Memory B cell (primary cell): ENCODE data around the gene AP3B1.

Experiments
- ATAC-seq: fragments of 150-1000 bp; cut with Tn5 transposase; 2 replicates; pipeline ENCODE4 v1.10.0; 2021; ENCODE audit warnings: low read depth, mild to moderate bottlenecking, moderate library complexity
- DNase-seq, 2 donors: peaks; one replicate each; pipeline ENCODE4 v3.0.0; 2022; ENCODE audit warnings: low spot score in 2 of 2
- H3K27ac Mint-ChIP-seq: one replicate; pipeline ENCODE4 v1.8.0; 2022; ENCODE audit warnings: mild to moderate bottlenecking, moderate library complexity, mixed read lengths
- H3K27me3 Mint-ChIP-seq: one replicate; pipeline ENCODE4 v1.8.0; 2022; ENCODE audit warnings: mixed read lengths
- H3K36me3 Mint-ChIP-seq: one replicate; pipeline ENCODE4 v1.8.0; 2022; ENCODE audit warnings: mild to moderate bottlenecking, mixed read lengths
- H3K4me1 Mint-ChIP-seq: one replicate; pipeline ENCODE4 v1.8.0; 2022; ENCODE audit warnings: mixed read lengths
- H3K4me3 Mint-ChIP-seq: one replicate; pipeline ENCODE4 v1.8.0; 2022; ENCODE audit warnings: mild to moderate bottlenecking, moderate library complexity, mixed read lengths
- H3K9me3 Mint-ChIP-seq: one replicate; pipeline ENCODE4 v1.8.0; 2022; ENCODE audit warnings: mixed read lengths

AP3B1 gene

DNA sequence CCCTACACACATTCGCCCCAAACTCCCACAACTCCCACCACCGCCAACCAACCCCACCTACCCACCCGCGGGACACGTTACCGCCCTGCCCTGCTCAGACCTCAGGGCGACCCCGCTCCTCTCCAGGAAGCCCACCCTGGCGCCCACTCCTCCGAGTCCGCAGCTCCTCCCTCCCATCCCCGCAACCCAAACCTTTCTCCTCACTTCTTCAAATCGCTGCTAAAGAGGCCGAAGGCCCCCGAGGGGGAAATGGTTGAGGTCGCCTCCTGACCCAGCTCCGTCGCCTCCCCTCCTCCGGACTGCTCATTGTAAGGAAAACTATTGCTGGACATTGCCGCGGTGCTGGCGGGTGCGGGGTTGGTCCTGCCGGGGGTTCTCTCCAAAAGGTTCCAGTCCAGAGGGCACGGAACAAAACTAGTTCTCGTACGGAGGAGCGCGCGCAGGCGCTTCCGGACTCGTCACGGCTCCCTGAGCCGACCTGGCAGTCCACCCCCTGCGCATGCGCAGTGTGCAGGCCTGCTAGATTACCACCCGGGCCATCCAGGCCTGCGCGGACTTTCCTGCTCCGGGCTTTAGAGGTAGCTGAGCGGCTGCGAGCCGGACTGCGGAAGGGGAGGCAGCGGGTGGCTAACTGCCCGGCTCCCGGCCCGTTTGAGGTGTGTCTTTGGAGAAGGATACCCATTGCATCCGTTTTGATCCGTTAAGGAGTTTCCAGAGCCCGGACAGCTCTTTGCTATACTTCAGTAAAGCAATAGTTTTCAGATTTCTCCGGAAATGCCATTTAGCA lies at the start of gene AP3B1:
AP3B1 (minus strand) TSS at position 451 of the 787 bp plus-strand sequence; CDS start at position 332, 119 bp downstream.
- peak; percentile 94 to 95 for DNase-seq
- Mint-ChIP-seq H3K4me3 (peak within 1 kb of the TSS; percentile 95), H3K4me1 (peaks cover 25% of the 10 kb centered on the region), H3K9me3 (no peaks in the 10 kb centered on the region), H3K27ac (peak within 1 kb of the TSS; percentile 99), H3K27me3 (no peaks in the 10 kb centered on the region), H3K36me3 (peaks cover 2% of the 10 kb centered on the region)
- peak; percentile 91 for ATAC-seq

- DNase-seq = no peak
Observed at GRCh38 chr5:78341440-78341839, 46.9 kb upstream of the AP3B1 start.

DNA sequence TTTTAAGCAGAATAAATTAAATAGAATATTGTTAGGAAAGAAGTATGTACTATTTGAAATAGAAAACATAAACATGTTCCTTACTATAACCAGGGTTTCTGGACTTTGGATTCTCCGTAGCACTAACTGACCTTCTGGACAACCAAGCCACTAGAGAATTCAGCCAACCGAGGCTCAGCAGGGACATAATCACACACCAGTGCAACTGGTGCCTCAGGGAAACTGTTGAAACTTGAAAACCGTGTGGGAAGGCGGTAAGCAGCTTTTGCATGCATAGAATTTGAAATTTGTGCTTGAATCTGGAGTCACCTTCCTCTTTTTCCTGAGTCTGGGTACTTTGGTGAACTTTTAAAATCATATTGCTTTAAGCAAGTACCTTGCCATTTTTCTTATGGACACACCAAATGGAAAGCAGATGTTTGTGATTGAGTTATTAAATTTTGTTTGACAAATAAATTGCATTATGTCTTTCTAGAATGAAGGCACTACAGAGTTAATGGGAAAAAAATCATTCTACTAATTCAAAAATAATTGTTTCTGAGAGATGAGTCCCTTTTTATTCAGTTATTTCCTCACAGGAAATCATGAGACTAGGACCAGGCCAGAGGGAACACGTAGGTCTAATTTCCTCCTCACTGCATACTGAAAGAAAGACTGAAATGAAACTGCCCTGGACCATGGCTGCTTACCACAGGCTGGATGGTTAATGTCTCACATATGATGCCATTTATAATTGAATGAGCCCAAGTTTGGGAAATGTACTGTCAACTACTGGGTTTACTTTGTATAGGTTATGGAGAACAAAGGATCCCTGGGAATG lies 45.3 kb upstream of the AP3B1 start:
- peaks cover 9% of the 10 kb centered on the region for H3K9me3 Mint-ChIP-seq
- H3K4me1 Mint-ChIP-seq = no peaks in the 10 kb centered on the region
- H3K4me3 Mint-ChIP-seq = no peak overlapping the region
- H3K27ac Mint-ChIP-seq = no peak overlapping the region
- H3K27me3 Mint-ChIP-seq = no peaks in the 10 kb centered on the region
- ATAC-seq (no peak), DNase-seq (no peak)
- H3K36me3 Mint-ChIP-seq = peaks cover 9% of the 10 kb centered on the region

More at GRCh38 chr5:78341440-78341839, 46.9 kb upstream of the AP3B1 start:
- H3K4me3 Mint-ChIP-seq = no peak overlapping the region
- peaks cover 9% of the 10 kb centered on the region for H3K9me3 Mint-ChIP-seq
- H3K27ac Mint-ChIP-seq = no peak overlapping the region
- ATAC-seq = no peak
- H3K36me3 Mint-ChIP-seq = peaks cover 9% of the 10 kb centered on the region
- no peaks in the 10 kb centered on the region for H3K4me1 Mint-ChIP-seq
- no peaks in the 10 kb centered on the region for H3K27me3 Mint-ChIP-seq

DNA sequence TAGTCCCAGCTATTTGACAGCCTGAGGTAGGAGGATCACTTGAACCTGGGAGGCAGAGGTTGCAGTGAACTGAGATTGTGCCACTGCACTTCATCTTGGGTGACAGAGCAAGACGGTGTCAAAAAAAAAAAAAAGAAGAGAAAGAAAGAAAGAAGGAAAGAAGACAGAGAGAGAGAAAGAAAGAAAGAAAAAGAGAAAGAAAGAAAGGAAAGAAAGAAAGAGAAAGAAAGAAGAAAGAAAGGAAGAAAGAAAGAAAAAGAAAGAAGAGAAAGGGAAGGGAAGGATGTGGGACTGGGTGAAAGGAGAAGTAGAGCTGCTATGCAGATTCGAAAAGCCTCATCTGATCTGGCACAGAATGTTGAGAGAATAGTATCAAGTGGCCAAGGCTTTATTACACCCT lies 42.2 kb upstream of the AP3B1 start:
- no peak for ATAC-seq
- H3K4me3 Mint-ChIP-seq = no peak overlapping the region
- H3K27me3 Mint-ChIP-seq = peaks cover under 1% of the 10 kb centered on the region
- no peak for DNase-seq
- peaks cover 9% of the 10 kb centered on the region for H3K9me3 Mint-ChIP-seq
- H3K27ac Mint-ChIP-seq = no peak overlapping the region
- no peaks in the 10 kb centered on the region for H3K4me1 Mint-ChIP-seq
- H3K36me3 Mint-ChIP-seq = peaks cover 9% of the 10 kb centered on the region

- no peak for ATAC-seq
- Mint-ChIP-seq H3K27ac (no peak overlapping the region), H3K27me3 (peaks cover 4% of the 10 kb centered on the region), H3K9me3 (peaks cover 9% of the 10 kb centered on the region), H3K4me1 (no peaks in the 10 kb centered on the region), H3K4me3 (no peak overlapping the region), H3K36me3 (peaks cover 9% of the 10 kb centered on the region)
- DNase-seq = no peak
Observed at GRCh38 chr5:78335976-78336375, 41.5 kb upstream of the AP3B1 start.

DNA sequence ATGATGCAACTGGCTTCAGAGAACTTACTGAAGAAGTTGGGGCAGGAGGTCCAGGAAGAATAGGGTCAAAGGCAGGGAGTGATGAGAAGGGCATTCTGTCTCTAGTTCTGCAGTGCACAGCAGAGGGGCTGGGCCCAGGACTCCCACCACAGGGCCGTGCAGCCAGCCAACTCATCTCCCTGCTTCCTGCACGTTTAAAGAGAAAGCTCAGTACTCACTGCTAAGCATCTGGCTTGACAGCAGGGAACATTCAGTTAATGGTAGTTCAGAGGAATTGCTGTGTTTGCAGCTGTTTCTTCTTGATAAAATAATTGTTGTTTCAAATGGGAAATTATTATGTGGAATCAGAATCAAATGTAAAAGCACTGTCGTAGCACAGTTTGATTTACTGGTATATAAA lies 40.3 kb upstream of the AP3B1 start:
- Mint-ChIP-seq H3K27ac (no peak overlapping the region), H3K36me3 (peaks cover 9% of the 10 kb centered on the region), H3K4me3 (no peak overlapping the region), H3K9me3 (peaks cover 9% of the 10 kb centered on the region), H3K4me1 (no peaks in the 10 kb centered on the region), H3K27me3 (peaks cover 4% of the 10 kb centered on the region)
- ATAC-seq (no peak), DNase-seq (no peak)

GRCh38 chr5:78331523-78332080 lies 37.1 kb upstream of the AP3B1 start:
- no peak overlapping the region for H3K4me3 Mint-ChIP-seq
- ATAC-seq (no peak), DNase-seq (no peak)
- peaks cover 1% of the 10 kb centered on the region for H3K36me3 Mint-ChIP-seq
- H3K4me1 Mint-ChIP-seq = no peaks in the 10 kb centered on the region
- H3K27me3 Mint-ChIP-seq = peaks cover 5% of the 10 kb centered on the region
- no peak overlapping the region for H3K27ac Mint-ChIP-seq
- H3K9me3 Mint-ChIP-seq = peaks cover under 1% of the 10 kb centered on the region

- Mint-ChIP-seq H3K27me3 (peaks cover 5% of the 10 kb centered on the region), H3K4me3 (no peak overlapping the region), H3K9me3 (no peaks in the 10 kb centered on the region), H3K4me1 (no peaks in the 10 kb centered on the region), H3K36me3 (no peaks in the 10 kb centered on the region), H3K27ac (no peak overlapping the region)
- DNase-seq = no peak
- no peak for ATAC-seq
Observed at GRCh38 chr5:78328585-78329173, 34.2 kb upstream of the AP3B1 start.

GRCh38 chr5:78327761-78328510 lies 33.4 kb upstream of the AP3B1 start:
- DNase-seq (no peak), ATAC-seq (no peak)
- Mint-ChIP-seq H3K27me3 (peaks cover 5% of the 10 kb centered on the region), H3K4me1 (no peaks in the 10 kb centered on the region), H3K4me3 (no peak overlapping the region), H3K9me3 (no peaks in the 10 kb centered on the region), H3K36me3 (no peaks in the 10 kb centered on the region), H3K27ac (no peak overlapping the region)

- ATAC-seq = no peak
- H3K9me3 Mint-ChIP-seq = no peaks in the 10 kb centered on the region
Observed at GRCh38 chr5:78326930-78327329, 32.4 kb upstream of the AP3B1 start.

DNA sequence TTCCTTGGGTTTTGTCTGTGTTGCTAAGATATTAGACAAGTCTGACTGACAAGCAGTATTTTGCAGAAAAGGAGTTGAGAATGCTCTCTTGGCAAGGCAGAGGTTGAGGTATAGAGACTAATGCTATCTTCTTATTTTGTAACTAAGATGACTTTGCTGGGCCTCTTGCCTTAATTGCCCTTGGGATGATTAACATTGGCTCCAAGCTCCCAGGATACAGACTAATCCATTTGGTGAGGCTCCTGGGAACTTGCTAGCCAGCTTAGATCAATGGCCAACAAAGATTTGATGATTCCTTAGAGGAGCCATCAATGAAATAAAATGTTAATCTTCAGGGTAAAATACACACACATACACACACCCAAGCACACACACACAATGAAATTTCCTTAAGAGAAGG lies 28.7 kb upstream of the AP3B1 start:
- no peaks in the 10 kb centered on the region for H3K9me3 Mint-ChIP-seq
- no peak for ATAC-seq
- no peak overlapping the region for H3K27ac Mint-ChIP-seq
- DNase-seq = no peak
- no peak overlapping the region for H3K4me3 Mint-ChIP-seq
- H3K4me1 Mint-ChIP-seq = no peaks in the 10 kb centered on the region
- no peaks in the 10 kb centered on the region for H3K36me3 Mint-ChIP-seq
- peaks cover 3% of the 10 kb centered on the region for H3K27me3 Mint-ChIP-seq

More at GRCh38 chr5:78326930-78327329, 32.4 kb upstream of the AP3B1 start:
- no peak overlapping the region for H3K27ac Mint-ChIP-seq
- peaks cover 5% of the 10 kb centered on the region for H3K27me3 Mint-ChIP-seq
- no peak overlapping the region for H3K4me3 Mint-ChIP-seq
- no peaks in the 10 kb centered on the region for H3K36me3 Mint-ChIP-seq
- no peaks in the 10 kb centered on the region for H3K4me1 Mint-ChIP-seq
- DNase-seq = no peak

DNA sequence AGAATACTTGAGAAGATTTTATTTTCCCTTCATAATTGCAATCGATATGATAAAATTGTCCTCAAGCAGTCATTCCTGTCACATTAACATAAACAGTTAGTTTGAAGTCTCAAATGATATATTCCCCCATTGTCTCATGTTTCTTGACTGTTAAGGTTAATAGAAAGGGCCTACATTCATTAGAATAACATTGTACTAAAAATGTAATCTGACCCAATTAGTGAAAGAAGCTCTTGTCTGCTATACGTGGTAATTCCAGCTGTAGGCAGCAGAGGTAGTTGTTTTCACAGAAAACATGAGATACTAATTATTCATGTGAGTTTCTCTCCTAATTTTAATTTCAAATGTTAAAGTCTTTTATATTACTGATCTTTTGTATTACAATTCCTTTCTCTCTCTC lies 25.9 kb upstream of the AP3B1 start:
- H3K27ac Mint-ChIP-seq = no peak overlapping the region
- H3K27me3 Mint-ChIP-seq = peaks cover 2% of the 10 kb centered on the region
- no peaks in the 10 kb centered on the region for H3K9me3 Mint-ChIP-seq

GRCh38 chr5:78318337-78318736 lies 23.8 kb upstream of the AP3B1 start:
- ATAC-seq = no peak
- no peak overlapping the region for H3K27ac Mint-ChIP-seq
- DNase-seq = no peak
- H3K27me3 Mint-ChIP-seq = peaks cover 4% of the 10 kb centered on the region
- no peaks in the 10 kb centered on the region for H3K36me3 Mint-ChIP-seq
- H3K4me3 Mint-ChIP-seq = no peak overlapping the region
- H3K4me1 Mint-ChIP-seq = no peaks in the 10 kb centered on the region
- peaks cover 2% of the 10 kb centered on the region for H3K9me3 Mint-ChIP-seq

More for the DNA sequence above, 25.9 kb upstream of the AP3B1 start:
- Mint-ChIP-seq H3K36me3 (no peaks in the 10 kb centered on the region), H3K4me1 (no peaks in the 10 kb centered on the region), H3K4me3 (no peak overlapping the region)
- no peak for DNase-seq
- ATAC-seq = no peak
